ENCODE results near the gene BBS5.
"Not testable (repeated sequence)": the region's sequence is repeated elsewhere in the genome, so short reads cannot be mapped to it uniquely, and the experiment has no call there.

The BBS5 gene

DNA sequence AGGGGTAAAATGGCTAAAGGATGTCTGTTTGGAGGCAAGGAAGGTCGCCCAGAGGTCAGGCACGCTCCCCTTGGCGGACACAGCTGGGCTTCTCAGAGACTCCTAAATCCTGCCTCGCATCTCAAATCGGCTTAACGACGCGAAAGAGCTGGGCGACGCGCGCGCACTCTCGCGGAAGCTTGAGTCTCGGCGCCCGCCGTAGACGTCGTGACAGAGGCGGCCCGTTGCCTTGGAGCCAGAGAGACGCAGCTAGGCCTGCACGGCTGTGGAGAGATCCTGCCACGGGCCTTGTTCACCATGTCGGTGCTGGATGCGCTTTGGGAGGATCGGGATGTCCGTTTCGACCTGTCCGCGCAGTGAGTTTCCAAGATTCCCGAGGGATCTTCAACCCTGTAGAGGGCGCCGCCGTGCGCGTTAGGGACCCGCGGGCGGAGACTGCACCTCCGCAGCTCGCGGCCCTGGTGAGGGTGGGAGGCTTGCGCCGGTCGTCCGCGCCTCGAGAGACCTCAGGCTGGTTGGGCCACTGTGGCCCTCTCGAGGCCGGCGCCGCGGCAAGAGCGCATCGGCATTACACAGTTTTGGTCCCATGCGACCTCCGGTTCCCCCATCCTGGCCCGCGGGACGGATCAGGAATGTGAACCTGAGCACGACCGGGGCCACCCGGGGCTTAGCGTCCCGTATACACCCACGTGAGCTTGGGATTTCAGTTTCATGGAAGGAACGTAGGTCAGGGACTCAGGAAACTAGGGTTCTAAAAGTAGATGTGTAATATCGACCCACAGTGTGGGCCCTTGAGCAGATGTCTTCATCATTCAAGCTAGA lies at the start of gene BBS5:
BBS5 (plus strand) TSS at position 238 of the 822 bp plus-strand sequence; CDS start at position 298, 60 bp downstream.
- peak; percentile 34 for DNase-seq

DNA sequence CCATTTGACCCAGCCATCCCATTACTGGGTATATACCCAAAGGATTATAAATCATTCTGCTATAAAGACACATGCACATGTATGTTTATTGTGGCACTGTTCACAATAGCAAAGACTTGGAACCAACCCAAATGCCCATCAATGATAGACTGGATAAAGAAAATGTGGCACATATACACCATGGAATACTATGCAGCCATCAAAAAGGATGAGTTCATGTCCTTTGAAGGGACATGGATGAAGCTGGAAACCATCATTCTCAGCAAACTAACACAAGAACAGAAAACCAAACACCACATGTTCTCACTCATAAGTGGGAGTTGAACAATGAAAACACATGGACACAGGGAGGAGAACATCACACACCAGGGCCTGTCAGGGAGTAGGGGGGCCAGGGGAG lies 47.5 kb upstream of the BBS5 start:
- DNase-seq, result not testable (repeated sequence)

DNA sequence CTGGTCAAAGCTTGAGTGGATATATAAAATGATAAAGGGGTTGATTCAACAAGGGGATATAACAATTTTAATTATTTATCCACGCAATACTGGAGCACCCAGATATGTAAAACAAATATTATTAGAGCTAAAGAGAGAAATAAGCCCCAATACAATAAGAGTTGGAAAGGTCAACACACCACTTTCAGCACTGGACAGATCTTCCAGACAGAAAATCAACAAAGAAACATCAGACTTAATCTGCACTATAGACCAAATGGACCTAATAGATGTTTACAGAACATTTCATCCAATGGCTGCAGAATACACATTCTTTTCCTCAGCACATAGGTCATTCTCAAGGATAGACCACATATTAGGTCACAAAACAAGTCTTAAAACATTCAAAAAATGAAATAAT lies 45.1 kb upstream of the BBS5 start:
- DNase-seq, result not testable (repeated sequence)

DNA sequence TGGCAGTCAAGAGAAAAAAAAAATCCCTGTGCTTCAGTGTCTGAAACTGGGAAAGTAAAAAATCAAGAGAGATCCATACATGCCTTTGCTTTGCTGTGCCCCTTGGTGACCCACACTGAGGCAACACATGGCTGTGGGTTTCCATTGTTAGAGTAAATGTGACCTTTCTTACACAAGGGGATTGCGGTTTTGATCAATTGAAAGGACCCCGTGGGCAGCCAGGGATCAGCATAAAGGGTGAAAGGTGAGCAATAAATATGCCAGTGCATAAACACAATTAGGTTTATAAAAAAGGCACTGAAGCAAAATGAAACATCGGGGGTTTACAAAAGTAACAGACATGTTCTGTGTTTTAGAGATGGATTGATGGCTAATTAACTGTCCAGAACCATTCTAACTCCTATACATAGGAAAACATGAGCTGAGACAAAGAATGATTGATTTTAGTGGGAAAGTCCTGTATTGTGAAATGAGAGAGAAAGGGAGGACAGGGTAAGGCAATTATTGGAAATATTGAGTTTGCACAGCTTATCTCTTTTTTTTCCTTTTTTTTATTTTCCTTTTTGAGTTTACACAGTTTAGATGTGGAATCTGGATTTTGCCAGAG lies 40.7 kb upstream of the BBS5 start:
- DNase-seq, result no peak

DNA sequence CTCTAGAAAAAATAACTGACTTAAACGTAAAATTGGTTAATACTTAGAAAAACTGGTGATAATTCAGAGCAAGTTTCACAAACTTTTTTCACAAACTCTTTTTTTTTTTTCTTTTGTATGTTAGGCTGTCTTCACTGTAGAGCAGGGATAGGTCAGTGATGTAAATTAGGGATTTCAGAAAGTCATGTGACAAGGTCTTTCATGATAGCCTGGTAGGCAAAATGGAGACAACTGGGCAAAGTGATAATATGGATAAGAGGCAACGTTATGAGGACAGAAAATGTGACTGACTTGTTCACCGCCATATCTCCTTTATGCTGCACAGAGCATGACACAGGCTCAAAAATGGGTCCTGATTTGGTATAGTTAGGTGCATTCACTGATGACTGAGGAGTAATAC lies 39.4 kb upstream of the BBS5 start:
- no peak for DNase-seq

DNA sequence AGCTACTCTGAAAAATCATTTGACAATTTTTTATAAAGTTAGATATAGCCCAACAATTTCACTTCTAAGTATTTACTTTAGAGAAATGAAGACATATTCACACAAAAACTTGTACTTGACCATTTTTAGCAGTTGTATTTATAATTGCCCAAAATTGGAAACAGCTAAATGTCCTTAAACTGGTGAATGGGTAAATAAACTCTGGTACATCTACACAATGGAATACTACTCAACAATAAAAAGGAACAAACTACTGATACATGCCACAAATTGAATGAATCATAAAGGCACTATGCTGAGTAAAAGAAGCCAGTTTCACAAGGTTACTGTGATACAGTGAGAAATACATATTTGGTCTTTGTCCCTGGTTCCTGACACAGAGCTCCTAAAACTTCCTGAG lies 32.8 kb upstream of the BBS5 start:
- DNase-seq, result no peak

DNA sequence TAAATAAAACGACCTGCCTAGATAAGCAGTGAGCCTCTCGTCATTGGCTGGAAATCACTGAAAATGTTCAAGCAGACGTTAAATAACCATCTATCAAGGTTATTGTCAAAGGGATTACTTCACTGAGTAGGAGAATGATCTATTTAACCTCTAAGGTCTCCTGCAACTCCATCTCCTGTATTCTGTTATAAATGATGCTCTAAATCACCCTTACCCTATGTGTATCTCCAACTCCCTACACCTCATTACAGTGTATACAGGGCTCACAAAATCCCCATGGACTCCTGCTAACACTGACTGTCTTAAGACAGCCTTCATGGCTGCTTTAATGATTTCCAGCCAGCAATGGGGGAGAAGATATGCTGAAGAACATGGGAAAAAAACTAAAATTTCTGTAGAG lies 31.0 kb upstream of the BBS5 start:
- no peak for DNase-seq

DNA sequence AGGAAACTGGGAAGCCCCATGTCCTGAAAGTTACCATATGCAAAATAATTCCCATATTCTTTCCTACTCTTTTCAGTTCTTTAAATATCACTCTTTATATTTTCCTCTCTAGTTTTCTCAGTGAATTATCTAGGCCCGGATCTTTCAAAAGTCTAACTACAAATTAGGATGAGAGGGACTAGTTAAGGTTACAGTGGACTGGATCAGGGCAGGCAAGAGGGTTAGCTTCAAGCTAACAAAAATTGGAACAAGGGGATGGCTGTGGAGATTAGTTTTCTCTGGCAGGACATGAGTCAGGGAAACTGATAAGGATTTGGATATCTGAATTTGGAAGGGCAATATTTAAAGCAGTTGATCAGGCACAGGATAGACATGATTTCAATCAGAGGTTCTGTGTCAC lies 30.4 kb upstream of the BBS5 start:
- no peak for DNase-seq

DNA sequence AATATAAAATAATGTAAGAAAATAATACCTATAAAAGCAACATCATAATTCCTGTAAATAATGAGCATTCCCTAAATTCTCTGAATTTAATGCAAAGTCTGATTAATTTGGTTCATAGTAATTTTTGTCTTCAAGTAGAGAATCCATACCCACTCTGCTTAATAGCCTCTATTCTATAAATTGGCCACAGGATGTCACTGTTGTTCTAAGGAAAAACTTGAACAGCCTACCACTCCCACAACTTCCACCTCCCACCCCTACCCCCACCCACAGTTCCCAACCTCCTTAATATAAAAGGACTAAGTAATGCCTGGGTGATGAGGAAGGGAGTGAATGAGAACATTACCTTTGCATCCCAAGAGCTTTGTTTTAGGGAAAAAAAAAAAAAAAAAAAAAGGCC lies 27.2 kb upstream of the BBS5 start:
- DNase-seq, result no peak

DNA sequence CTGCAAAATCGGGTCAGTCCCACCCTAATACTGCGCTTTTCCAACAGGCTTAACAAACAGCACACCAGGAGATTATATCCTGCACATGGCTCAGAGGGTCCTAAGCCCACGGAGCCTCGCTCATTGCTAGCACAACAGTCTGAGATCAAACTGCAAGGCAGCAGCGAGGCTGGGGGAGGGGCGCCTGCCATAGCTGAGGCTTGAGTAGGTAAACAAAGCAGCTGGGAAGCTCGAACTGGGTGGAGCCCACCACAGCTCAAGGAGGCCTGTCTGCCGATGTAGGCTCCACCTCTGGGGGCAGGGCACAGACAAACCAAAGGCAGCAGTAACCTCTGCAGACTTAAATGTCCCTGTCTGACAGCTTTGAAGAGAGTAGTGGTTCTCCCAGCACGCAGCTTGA lies 26.2 kb upstream of the BBS5 start:
- not testable (repeated sequence) for DNase-seq

DNA sequence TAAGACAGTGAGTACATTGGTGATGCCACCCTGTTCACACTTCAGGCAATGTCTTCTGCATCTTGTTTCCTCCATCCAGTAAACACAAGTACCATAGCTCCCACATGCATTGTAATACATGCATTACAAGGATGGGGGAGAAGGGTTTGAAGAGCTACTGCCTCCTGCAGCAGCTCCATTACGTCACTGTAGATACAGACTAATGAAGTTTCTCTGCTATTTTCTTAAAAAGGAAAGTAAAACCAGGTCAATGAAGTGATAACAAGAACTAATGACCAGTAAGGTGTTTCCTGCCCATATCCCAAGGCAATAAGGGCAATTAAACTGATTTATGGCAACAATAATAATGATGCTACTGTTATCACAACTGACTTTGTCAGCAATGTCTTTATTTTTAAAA lies 18.2 kb upstream of the BBS5 start:
- no peak for DNase-seq

DNA sequence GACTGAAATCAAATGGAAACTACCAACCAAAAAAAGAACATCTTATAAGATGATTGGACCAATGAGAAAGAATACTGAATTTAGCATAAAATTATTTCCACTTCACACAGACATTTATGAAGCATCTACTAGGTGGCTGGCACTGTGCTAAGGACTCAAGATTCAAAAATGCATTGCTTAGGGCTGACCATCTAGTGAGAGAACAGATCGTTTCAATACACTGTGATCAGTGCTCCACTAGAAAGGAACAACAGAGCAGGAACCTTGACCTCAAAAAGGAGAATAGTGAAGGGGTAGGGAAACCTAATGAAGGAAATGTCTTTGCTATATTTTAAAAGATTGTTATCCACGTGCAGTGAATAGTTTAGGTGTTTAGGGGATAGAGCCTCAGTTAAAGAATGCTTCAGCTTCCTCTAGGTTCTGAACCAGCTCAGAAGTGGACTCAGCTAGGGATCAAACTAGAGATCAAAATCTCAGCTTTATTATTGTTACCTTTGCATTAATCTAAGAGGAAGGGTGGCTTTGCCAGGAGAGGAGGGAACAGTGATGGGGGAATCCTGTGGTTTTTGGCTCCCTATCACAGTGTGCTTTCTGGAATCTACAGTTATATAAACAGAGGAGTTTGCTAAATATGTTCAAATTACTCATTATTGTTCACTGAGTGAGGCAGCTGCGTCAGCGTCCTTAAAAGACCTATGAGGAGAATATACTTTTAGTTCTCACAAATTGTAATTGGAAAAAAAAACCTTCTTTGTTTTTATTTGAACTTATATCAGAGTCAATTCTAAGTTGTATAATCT lies 16.2 kb upstream of the BBS5 start:
- DNase-seq, result no peak

DNA sequence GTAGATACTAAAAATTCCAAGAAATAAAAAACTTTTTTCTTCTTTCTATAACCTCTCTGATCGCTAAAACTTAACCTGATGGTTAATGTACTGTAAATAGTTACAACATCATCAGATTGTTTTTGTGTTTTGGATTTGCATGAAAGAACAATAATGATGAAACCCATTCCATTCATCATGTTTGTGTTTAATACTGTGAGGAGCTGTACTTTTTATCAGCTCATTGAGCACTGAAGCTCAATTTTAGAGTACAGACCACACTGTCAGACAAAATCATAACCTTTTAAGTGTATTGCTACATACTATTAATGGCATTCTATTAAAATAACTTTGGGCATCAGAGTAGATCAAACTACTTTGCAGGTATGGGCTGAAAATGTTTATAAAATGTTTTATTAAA lies 14.8 kb upstream of the BBS5 start:
- no peak for DNase-seq

DNA sequence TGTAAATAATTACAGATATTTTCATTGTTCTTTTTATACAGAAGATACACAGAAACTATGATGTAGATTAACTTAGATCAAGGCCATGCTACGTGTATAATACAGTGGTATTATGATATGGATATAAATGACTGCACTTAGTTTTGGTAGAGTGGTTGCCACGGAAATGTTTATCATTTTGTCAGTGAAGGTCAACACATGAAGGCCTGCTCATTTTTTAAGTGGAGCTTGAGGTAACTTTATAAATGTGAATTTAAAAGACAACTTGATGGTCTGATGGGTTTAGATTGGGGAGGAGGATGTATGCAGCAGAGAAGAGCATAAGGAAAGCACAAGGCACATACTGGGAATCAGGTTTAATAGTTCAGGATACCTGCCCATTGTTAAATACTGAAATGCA lies 14.4 kb upstream of the BBS5 start:
- DNase-seq, result no peak

DNA sequence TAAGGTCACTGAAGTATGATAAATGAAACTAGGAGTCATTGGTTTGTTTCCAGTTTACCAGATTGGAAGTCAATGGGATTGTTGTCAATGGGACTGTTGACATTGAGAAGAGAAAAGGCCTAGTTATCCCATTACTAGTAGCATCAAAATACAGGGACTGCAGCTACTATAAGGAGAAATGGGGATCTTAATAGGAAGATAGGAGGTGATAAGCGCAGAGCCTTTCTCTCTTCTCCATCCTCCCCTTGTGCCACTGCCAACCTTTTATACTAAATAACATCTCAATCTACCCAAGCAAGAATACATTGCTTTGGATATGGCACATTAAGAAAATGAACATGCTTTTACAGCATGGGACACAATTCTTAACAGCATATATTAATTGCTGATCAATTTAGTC lies 10.5 kb upstream of the BBS5 start:
- no peak for DNase-seq

DNA sequence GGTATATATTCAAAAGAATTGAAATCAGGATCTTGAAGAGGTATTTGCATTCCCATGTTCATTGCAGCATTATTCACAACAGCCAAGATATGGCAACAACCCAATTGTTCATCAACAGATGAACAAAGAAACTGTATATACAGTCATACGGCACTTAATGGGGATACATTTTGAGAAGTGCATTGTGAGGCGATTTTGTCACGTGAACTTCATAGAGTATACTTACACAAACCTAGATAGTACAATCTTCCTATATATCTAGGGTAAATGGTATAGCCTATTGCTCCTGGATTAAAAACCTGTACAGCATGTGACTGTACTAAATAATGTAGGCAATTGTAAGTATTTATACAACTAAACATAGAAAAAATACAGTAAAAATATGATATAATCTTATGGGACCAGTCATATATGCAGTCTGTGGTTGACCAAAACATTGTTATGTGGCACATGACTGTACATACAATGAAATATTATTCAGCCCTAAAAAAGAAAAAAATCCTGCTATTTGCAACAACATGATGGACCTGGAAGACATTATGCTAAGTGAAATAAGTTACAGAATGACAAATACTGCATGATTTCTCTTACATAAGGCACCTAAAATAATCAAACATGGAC lies 9.2 kb upstream of the BBS5 start:
- no peak for DNase-seq

DNA sequence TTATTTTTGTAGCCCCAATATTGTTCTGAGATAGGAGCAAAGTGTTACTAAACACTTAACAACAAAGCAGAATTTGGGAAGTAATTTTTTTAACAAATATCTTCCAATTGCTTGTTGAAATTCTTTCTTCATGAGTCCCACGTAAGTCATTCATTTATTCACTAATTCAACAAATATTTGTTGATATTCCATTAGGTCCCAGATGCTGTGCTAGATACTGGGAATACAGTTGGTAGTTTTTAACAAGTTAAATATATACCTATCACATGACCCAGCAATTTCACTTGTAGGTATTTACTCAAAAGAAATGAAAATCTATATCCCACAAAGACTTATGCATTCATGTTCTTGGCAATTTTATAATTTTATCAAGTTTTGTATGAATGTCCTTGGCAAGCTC lies 7.0 kb upstream of the BBS5 start:
- no peak for DNase-seq

DNA sequence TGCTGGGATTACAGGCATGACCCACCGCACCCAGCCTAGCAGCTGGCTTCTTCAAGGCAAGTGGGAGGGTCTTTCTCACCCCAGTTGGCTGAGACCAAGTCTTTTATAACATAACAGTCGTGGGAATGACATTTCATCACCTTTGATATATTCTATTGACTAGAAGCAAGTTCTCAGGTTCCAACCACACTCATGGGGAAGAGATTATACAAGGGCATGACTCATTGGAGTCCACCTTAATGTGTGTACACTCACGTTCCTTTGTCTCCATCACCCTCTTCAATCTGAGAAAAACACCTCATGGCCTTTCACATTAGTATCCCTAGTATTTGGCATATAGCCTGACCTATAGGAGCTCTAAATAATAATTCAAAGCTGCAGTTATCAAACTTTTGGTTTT lies 2.8 kb upstream of the BBS5 start:
- no peak for DNase-seq

DNA sequence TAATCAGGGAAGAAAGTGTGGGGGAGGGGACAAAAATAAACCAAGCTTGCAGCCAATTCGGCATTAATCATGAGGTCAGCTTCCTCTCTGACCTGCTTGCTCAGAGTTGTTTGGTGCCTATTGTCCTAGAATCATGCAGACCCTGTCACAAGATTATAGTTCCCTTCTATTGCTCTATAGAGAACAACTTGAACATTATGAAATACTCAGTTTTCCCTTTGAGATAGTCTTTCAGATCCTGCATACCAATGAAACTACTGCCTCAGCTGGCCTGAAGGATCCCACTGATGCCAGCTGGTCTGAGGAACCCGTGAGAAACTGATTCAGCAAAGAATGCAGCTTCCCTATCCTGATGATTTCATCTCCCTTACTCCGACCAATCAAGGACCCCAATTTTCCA lies 955 bp upstream of the BBS5 start:
- no peak for DNase-seq

DNA sequence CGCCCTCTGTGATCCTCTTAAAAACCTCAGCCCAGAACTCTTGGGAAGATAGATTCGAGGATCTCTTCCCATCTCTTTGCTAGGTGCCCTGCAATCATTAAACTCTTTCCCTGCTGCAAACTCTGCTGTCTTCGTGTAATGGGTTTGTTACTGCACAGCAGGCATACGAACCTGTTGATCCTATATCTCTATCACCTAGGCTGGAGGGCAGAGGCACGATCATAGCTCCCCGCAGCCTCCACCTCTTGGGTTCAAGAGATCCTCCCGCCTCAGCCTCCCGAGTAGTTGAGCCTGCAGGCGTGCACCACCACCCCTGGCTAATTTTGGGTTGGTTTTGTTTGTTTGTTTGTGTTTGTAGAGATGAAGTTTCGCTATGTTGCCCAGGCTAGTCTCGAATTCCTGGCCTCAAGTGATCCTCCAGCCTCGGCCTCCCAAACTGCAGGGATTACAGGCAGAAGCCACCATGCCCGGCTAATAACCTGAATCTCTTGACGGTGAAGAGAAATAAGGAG lies 493 bp upstream of the BBS5 start:
- no peak for DNase-seq

DNA sequence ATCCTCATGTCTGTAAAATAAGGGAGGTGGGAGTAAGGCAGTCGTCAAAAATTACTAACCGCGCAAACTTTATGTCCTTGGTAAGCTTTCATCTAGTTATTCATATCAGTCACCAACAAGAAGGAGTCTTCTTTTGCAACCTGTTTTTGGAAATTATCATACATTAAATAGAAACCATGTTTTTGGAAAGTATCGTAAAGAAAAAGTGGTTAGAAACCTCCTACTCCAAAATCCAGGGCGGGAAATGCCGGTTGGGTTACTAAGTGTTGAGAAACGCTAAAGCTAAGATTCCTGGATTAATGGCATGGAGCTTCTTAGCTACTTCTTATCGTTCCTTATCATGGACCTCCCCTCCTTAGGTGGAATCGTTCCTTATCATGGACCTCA lies 778 bp downstream of the BBS5 start:
- DNase-seq, result no peak

DNA sequence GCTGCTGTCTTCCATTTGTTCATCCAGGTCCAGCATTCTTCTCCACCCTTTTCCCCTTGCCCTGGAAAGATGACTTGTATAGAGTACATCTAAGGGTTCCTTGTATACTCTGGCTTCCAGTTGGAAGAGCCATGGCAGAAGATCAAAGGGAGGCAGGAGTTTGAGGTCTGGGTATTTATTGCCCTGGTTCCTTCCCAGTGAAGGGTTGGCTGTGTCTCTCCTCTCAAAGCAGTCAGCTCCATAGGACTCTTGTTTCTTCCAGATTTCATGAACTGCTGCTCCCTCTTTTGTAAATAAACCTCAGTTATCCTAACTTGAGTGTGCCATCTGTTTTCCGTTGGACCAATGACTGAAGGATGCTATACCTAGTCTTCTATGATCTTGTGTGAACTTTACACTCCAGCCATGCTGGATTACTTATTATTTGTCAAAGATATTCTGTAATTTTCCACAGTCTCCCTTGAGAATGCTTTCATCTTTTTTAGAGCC lies 6.4 kb downstream of the BBS5 start:
- no peak for DNase-seq

DNA sequence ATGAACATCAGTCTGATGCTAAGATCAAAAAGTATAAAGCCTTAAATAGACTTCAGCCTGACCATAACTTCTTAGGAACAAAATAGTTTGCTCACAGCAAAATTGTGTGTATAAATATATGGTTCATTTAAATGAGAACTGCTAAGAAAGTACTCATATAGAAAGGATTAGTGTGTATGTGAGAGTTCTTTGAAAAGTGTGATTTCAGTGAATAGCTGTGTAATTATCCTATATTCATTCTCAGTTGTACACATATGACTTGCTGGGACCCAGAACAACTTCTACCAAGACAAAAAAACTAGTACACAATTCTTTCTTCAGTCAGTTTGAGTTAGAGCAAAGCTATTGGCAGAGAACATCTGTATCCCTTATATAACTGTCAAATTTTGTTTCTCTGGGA lies 7.2 kb downstream of the BBS5 start:
- no peak for DNase-seq
